GM21528 (cell line): Measurements from ENCODE around the gene ERGIC1.

Experiments used
- ATAC-seq: cut with Tn5 transposase; IDR thresholded peaks from one replicate; pipeline ENCODE4 v1.9.1; 2021; ENCODE audit warnings: mild to moderate bottlenecking, moderate library complexity; ENCODE audit not compliant: unreplicated experiment, low FRiP score

The ERGIC1 gene

GRCh38 chr5:172825610-172826204, 8.3 kb upstream of the ERGIC1 start:
- ATAC-seq, result no peak

GRCh38 chr5:172827841-172828240, 6.2 kb upstream of the ERGIC1 start:
- no peak for ATAC-seq

- no peak for ATAC-seq
These were observed 5.1 kb upstream of the ERGIC1 start for GRCh38 chr5:172828911-172829431.

- ATAC-seq, result no peak
These were observed 3.7 kb upstream of the ERGIC1 start for GRCh38 chr5:172830275-172830799.

- ATAC-seq, result no peak
These were observed 3.0 kb upstream of the ERGIC1 start for GRCh38 chr5:172830876-172831662.

GRCh38 chr5:172832383-172833315, 1.4 kb upstream of the ERGIC1 start:
- ATAC-seq, result no peak

GRCh38 chr5:172833372-172833685, 722 bp upstream of the ERGIC1 start:
- no peak for ATAC-seq

- peak; percentile 24 for ATAC-seq
These were observed 601 bp downstream of the ERGIC1 start for GRCh38 chr5:172834415-172835289.

GRCh38 chr5:172835290-172835993, 1.4 kb downstream of the ERGIC1 start:
- ATAC-seq, result no peak

- no peak for ATAC-seq
These were observed 1.9 kb downstream of the ERGIC1 start for GRCh38 chr5:172835994-172836356.

GRCh38 chr5:172837640-172838039, 3.6 kb downstream of the ERGIC1 start:
- peak; percentile 77 for ATAC-seq

GRCh38 chr5:172838151-172838875, 4.3 kb downstream of the ERGIC1 start:
- no peak for ATAC-seq

GRCh38 chr5:172839669-172840431, 5.8 kb downstream of the ERGIC1 start:
- ATAC-seq, result no peak

- ATAC-seq, result no peak
These were observed 6.5 kb downstream of the ERGIC1 start for GRCh38 chr5:172840432-172841154.

- ATAC-seq, result no peak
These were observed 7.2 kb downstream of the ERGIC1 start for GRCh38 chr5:172841256-172841655.

- ATAC-seq, result no peak
These were observed 9.9 kb downstream of the ERGIC1 start for GRCh38 chr5:172843825-172844576.

- no peak for ATAC-seq
These were observed 10.5 kb downstream of the ERGIC1 start for GRCh38 chr5:172844577-172844838.
